Breast epithelium (tissue), 3 donors: Measurements from ENCODE around the gene CDH13.

ENCODE experiments used
- CTCF ChIP-seq, 3 donors: fragments of 450-650 bp; IDR thresholded peaks; one replicate each; pipeline ENCODE4 v1.5.1; 2016 to 2017; ENCODE audit warnings: antibody characterized with exemption in 3 of 3, mild to moderate bottlenecking in 3 of 3, moderate library complexity in 3 of 3
- POLR2A ChIP-seq: fragments of 450-650 bp; IDR thresholded peaks from one replicate; pipeline ENCODE4 v1.6.1; 2016; ENCODE audit warnings: antibody characterized with exemption, mild to moderate bottlenecking, moderate library complexity
- POLR2AphosphoS5 ChIP-seq, 3 donors: sonication (generic); formaldehyde crosslinking; IDR thresholded peaks; one replicate each; pipeline ENCODE4 v1.6.1; 2017; ENCODE audit warnings: antibody characterized with exemption in 3 of 3

DNA sequence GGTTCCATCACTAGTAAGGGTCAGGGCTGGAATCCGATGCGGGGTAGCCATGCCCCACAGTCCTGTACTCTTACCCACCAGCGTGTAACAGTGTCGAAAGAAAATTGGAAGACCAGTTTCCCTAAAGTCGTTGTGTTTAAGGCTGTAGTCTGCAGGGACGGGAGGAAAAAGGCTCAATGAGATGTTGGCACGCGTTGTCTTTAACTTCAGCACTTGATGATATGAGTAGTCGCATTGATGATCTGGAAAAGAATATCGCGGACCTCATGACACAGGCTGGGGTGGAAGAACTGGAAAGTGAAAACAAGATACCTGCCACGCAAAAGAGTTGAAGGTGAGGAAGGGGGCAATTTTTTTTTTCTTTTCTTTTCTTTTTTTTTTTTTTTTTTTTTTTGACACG, 1182.3 kb downstream of the CDH13 start:
- TF ChIP-seq CTCF (IDR thresholded peaks at IDR 0.05) = no peak
- no peak for TF ChIP-seq POLR2A
- no peak for TF ChIP-seq POLR2AphosphoS5 (IDR thresholded peaks at IDR 0.05)
